Stimulated activated CD4-positive, alpha-beta T cell treated with anti-CD3 and anti-CD28 coated beads, Interleukin-15, amount 100 ng/mL, for 1 hour (primary cell): ENCODE data around the gene JARID2.

Experiments
- DNase-seq, 2 donors: peaks; one replicate each; pipeline ENCODE4 v3.0.0-alpha.2; 2020; ENCODE audit warnings: low read depth in 1 of 2, low spot score in 1 of 2

JARID2 gene

DNA sequence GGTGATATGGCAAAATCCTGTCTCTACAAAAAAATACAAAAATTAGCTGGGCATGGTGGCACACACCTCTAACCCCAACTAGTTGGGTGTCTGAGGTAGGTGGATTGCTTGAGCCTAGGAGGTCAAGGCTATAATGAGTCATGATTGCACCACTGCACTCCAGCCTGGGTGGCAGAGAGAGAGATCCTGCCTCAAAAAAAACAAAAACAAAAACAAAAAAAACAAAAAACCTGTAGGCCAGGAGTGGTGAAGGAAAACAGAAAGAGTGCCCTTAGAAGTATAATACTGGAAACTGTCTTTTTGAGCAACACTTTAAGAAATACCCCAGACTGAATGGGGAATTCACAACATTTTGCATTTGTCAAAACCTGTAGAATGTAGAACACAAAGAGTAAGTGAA lies 85.3 kb downstream of the JARID2 start:
- DNase-seq: no peak

DNA sequence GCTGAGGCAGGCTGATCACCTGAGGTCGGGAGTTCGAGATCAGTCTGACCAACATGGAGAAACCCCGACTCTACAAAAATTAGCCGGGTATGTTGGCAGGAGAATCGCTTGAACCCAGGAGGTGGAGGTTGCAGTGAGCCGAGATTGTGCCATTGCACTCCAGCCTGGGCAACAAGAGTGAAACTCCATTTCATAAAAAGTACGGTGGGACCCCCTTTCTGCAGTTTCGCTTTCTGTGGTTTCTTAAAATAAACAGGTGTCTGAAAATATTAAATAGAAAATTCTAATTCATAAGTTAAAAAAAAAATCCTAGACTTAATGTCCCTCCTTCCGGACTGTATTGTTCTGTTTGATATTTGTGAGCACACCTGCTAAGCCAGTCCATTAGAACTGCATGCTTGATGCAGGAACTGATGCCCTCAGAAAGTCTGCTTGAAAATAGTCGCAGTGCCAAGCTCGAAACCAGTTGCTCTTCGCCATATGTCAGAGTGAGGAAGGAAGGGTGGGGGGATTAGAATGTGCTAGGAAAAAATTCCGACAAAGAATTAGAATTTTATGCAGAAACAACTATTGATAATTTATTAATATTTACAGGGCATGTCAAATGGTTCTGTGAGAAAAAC lies 85.9 kb downstream of the JARID2 start:
- no peak for DNase-seq

GRCh38 chr6:15332446-15332845 lies 86.6 kb downstream of the JARID2 start:
- no peak for DNase-seq

- no peak for DNase-seq
Observed at GRCh38 chr6:15335385-15335784, 89.5 kb downstream of the JARID2 start.

GRCh38 chr6:15335916-15336315 lies 90.0 kb downstream of the JARID2 start:
- DNase-seq: no peak

GRCh38 chr6:15336900-15337560 lies 91.2 kb downstream of the JARID2 start:
- DNase-seq: no peak

GRCh38 chr6:15337582-15337981 lies 91.7 kb downstream of the JARID2 start:
- DNase-seq: no peak

DNA sequence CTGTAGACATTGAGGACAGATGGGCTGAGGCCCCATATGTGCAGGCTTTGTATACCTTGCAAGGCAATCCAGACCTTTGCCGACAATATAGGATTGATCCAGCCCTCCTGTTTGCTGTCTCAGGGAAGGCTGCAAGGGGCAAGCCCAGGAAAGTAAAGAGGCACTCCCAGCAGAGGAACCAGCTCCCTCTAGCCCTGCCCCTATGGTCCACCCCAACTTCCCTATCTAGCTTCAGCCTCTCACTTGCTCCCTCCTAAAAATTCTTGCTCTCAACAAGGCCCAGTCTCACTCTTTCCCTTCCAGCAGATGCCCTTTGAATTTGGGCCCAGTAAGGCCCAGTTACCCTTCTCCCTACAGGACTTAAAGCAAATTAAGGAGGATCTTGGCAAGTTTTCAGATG lies 92.6 kb downstream of the JARID2 start:
- DNase-seq: no peak

DNA sequence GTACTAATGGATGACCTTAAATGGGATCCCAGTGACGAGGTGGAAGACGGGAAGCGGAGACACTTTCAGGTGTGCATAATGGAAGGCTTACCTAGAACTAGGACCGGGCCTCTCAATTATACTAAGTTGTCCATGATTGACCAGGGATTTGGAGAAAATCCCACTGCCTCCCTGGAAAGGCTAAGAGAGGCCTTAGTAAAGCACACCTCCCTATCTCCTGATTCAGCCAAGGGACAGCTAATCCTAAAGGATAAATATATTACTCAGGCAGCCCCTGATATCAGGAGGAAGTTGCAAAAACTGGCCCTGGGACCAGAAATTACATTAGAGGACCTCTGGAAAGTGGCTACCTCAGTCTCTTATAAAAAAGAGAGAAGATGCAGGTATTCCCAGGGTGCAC lies 93.2 kb downstream of the JARID2 start:
- no peak for DNase-seq

GRCh38 chr6:15340105-15340601 lies 94.3 kb downstream of the JARID2 start:
- no peak for DNase-seq

DNA sequence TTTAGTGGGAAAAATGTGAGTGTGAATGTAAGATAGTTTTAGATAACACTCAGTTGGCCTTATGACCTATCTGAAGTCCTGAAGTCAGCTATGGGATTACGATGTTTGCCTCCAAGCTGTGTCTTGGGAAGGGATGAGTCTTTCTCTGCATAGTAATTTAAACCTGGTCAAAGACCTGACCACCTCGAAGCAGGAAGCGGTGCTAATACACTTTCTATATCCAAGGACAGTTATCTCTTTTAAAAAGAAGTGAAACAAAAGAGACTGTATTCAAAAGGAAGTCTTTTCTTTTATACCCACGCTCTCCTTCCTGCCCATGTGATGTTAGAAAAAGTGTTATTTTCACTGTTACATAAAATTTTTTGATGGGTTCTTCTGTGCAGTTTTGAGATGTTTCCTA lies 94.9 kb downstream of the JARID2 start:
- no peak for DNase-seq

DNA sequence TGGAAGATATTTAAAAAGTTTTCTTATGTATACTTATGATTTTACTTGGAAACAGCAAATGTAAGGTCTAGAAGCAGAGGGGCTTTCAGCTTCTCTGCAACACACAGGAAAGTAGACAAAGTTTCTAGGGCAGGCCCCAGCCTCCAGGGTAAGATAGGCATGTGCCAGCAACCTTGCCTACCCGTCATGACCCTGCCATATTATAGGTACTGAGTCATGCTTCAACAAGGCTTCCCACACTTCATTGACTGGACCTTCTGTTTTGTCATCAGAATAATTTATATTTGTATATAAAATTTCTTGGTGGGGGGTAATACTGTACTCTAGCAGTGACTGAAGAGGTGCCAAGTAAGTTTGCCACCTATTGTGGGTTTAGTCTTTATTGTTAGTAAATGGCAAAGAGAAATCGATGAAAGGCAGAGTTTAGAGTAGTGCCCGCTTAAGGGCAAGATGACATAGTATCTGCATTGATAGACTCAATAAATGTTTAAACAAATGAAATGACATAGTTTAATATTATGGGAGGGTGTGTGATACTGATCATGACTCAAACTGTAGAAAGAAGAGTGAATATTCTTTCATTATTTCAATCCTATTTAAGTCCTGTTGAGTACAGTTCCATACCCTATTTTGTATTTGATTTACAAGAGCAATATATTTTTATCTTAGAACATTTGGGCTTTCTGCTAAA lies 95.6 kb downstream of the JARID2 start:
- no peak for DNase-seq

GRCh38 chr6:15342114-15342513 lies 96.2 kb downstream of the JARID2 start:
- no peak for DNase-seq

GRCh38 chr6:15343490-15344191 lies 97.8 kb downstream of the JARID2 start:
- no peak for DNase-seq

GRCh38 chr6:15344192-15344519 lies 98.3 kb downstream of the JARID2 start:
- DNase-seq: no peak

DNA sequence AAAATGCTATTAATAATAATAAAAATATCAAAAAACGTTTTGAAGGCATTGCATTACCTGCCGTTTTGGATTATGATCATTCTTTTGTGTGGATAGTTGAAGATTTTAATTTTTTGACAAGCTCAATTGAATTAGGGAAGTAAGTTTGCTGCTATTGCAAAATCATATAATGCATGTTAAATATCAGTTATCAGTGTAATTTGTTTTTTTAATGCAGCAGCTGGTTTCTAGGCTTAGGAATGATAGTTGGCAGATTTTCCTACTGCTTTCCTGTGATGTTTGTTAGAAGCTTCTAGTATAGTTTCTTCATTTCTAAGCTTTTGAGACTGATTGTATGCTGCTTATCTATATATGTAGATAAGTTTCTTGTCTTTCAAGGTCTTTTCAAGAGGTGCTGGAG lies 99.0 kb downstream of the JARID2 start:
- no peak for DNase-seq

DNA sequence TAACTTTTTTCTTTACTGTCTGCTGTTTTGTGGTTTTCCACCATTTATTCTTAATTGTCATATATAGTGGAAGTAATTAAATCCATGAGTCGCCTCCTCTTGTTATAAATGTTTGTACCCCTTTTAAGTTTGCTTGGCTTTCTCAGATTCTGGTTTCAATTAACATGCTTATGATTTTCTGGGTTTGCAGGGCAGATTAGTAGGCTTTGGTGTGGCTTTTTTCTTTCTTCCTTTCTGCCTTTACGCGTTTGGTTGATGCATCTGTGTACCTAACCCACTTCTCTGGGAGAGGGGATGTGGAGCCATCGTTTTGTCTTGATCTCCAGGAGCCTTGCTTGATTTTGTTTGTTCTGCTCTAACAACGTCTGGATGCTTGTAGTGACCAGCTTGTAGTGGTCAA lies 100.4 kb downstream of the JARID2 start:
- DNase-seq: no peak

- DNase-seq: no peak
Observed at GRCh38 chr6:15348528-15348927, 102.7 kb downstream of the JARID2 start.

DNA sequence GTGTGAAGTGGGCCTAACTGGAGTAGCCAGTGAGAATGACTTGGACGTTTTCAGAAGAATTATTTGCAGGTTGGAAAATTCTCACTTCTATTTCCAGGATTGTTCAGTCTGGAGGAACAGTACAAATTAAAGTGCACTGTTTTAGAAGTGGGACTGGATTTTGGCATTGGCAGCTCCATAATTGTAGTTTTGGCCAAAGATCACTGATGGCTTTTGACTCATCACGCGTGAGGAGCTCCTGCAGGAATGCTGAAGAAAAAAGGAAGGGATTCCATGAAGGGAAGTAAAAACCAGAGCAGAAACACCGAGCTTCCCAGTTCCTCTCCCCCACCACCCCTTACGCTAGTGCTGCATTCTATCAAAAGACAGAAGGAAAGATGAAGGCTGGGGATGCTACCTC lies 103.5 kb downstream of the JARID2 start:
- no peak for DNase-seq

GRCh38 chr6:15350386-15351083 lies 104.7 kb downstream of the JARID2 start:
- DNase-seq: no peak

GRCh38 chr6:15351631-15352030 lies 105.8 kb downstream of the JARID2 start:
- no peak for DNase-seq
